HEK293 (cell line): ENCODE measurements around the gene HS3ST5.

Source experiments
- BCL11B ChIP-seq: fragments of 450-650 bp; formaldehyde crosslinking; IDR thresholded peaks from 2 replicates; pipeline ENCODE4 v1.5.1; 2016; ENCODE audit warnings: low read depth, missing biosample characterization, missing genetic modification characterization
- HOXC10 ChIP-seq: sonication (generic); formaldehyde crosslinking; IDR thresholded peaks from 2 replicates; pipeline ENCODE4 v1.8.1; 2023; ENCODE audit warnings: mild to moderate bottlenecking, missing genetic modification reagents
- IKZF3 ChIP-seq: fragments of 450-650 bp; IDR thresholded peaks from 2 replicates; pipeline ENCODE4 v1.5.0; 2018; ENCODE audit warnings: missing biosample characterization, mild to moderate bottlenecking, missing genetic modification characterization, moderate library complexity
- KLF9 ChIP-seq: fragments of 450-650 bp; formaldehyde crosslinking; IDR thresholded peaks from 2 replicates; pipeline ENCODE4 v1.5.1; 2016; ENCODE audit warnings: missing biosample characterization, missing genetic modification characterization, low read depth
- MYNN ChIP-seq: fragments of 450-650 bp; formaldehyde crosslinking; IDR thresholded peaks from 2 replicates; pipeline ENCODE4 v1.5.1; 2016; ENCODE audit warnings: missing biosample characterization, missing genetic modification characterization, borderline replicate concordance
- MZF1 ChIP-seq: fragments of 450-650 bp; formaldehyde crosslinking; IDR thresholded peaks from 2 replicates; pipeline ENCODE4 v1.5.1; 2017; ENCODE audit warnings: missing biosample characterization, missing genetic modification characterization, borderline replicate concordance
- SETDB1 ChIP-seq: IDR thresholded peaks from one replicate; pipeline ENCODE4 v1.6.1; 2017; ENCODE audit warnings: mild to moderate bottlenecking, low read length, moderate library complexity, mixed read lengths; ENCODE audit not compliant: insufficient read length
- TSHZ1 ChIP-seq: fragments of 450-650 bp; formaldehyde crosslinking; IDR thresholded peaks from 2 replicates; pipeline ENCODE4 v1.5.1; 2016; ENCODE audit warnings: missing biosample characterization, missing genetic modification characterization, borderline replicate concordance
- ZBTB17 ChIP-seq: fragments of 450-650 bp; formaldehyde crosslinking; IDR thresholded peaks from 2 replicates; pipeline ENCODE4 v1.5.1; 2016; ENCODE audit warnings: missing biosample characterization, missing genetic modification characterization
- ZBTB48 ChIP-seq: fragments of 450-650 bp; formaldehyde crosslinking; IDR thresholded peaks from 2 replicates; pipeline ENCODE4 v1.5.1; 2016; ENCODE audit warnings: missing biosample characterization, missing genetic modification characterization
- ZBTB6 ChIP-seq: fragments of 450-650 bp; formaldehyde crosslinking; IDR thresholded peaks from 2 replicates; pipeline ENCODE4 v1.5.1; 2017; ENCODE audit warnings: missing biosample characterization, missing genetic modification characterization
- ZFP69B ChIP-seq: fragments of 450-650 bp; formaldehyde crosslinking; IDR thresholded peaks from 2 replicates; pipeline ENCODE4 v1.5.1; 2016; ENCODE audit warnings: missing biosample characterization, missing genetic modification characterization
- ZNF146 ChIP-seq: fragments of 450-650 bp; formaldehyde crosslinking; IDR thresholded peaks from 2 replicates; pipeline ENCODE4 v1.5.1; 2016; ENCODE audit warnings: missing biosample characterization, missing genetic modification characterization
- ZNF214 ChIP-seq: fragments of 450-650 bp; formaldehyde crosslinking; IDR thresholded peaks from 2 replicates; pipeline ENCODE4 v1.5.1; 2017; ENCODE audit warnings: missing biosample characterization, mild to moderate bottlenecking, missing genetic modification characterization, borderline replicate concordance
- ZNF221 ChIP-seq: fragments of 450-650 bp; formaldehyde crosslinking; IDR thresholded peaks from 2 replicates; pipeline ENCODE4 v1.5.1; 2017; ENCODE audit warnings: missing biosample characterization, missing genetic modification characterization, borderline replicate concordance
- ZNF302 ChIP-seq: fragments of 450-650 bp; formaldehyde crosslinking; IDR thresholded peaks from 2 replicates; pipeline ENCODE4 v1.5.1; 2016; ENCODE audit warnings: missing biosample characterization, missing genetic modification characterization, low read depth
- ZNF350 ChIP-seq: fragments of 450-650 bp; formaldehyde crosslinking; IDR thresholded peaks from 2 replicates; pipeline ENCODE4 v1.5.0; 2017; ENCODE audit warnings: missing biosample characterization, mild to moderate bottlenecking, missing genetic modification characterization
- ZNF404 ChIP-seq: fragments of 450-650 bp; formaldehyde crosslinking; IDR thresholded peaks from 2 replicates; pipeline ENCODE4 v1.5.1; 2017; ENCODE audit warnings: missing biosample characterization, missing genetic modification characterization
- ZNF449 ChIP-seq: fragments of 450-650 bp; formaldehyde crosslinking; IDR thresholded peaks from 2 replicates; pipeline ENCODE4 v1.5.1; 2017; ENCODE audit warnings: missing biosample characterization, mild to moderate bottlenecking, missing genetic modification characterization, moderate library complexity
- ZNF513 ChIP-seq: fragments of 450-650 bp; IDR thresholded peaks from 2 replicates; pipeline ENCODE4 v1.5.1; 2018; ENCODE audit warnings: missing biosample characterization, missing genetic modification characterization
- ZNF529 ChIP-seq: fragments of 450-650 bp; formaldehyde crosslinking; IDR thresholded peaks from 2 replicates; pipeline ENCODE4 v1.5.1; 2017; ENCODE audit warnings: missing genetic modification characterization, missing biosample characterization; ENCODE audit not compliant: insufficient replicate concordance
- ZNF560 ChIP-seq: fragments of 450-650 bp; formaldehyde crosslinking; IDR thresholded peaks from 2 replicates; pipeline ENCODE4 v1.5.1; 2017; ENCODE audit warnings: missing biosample characterization, missing genetic modification characterization, borderline replicate concordance
- ZNF596 ChIP-seq: fragments of 450-650 bp; IDR thresholded peaks from 2 replicates; pipeline ENCODE4 v1.5.0; 2018; ENCODE audit warnings: missing biosample characterization, mild to moderate bottlenecking, missing genetic modification characterization, moderate library complexity
- ZNF670 ChIP-seq: fragments of 450-650 bp; formaldehyde crosslinking; IDR thresholded peaks from 2 replicates; pipeline ENCODE4 v1.5.1; 2016; ENCODE audit warnings: missing biosample characterization, missing genetic modification characterization, low read depth
- ZNF701 ChIP-seq: fragments of 450-650 bp; formaldehyde crosslinking; IDR thresholded peaks from 2 replicates; pipeline ENCODE4 v1.5.1; 2016; ENCODE audit warnings: missing biosample characterization, missing genetic modification characterization
- ZNF785 ChIP-seq: fragments of 450-650 bp; formaldehyde crosslinking; IDR thresholded peaks from 2 replicates; pipeline ENCODE4 v1.5.1; 2016; ENCODE audit warnings: missing biosample characterization, missing genetic modification characterization
- ZNF792 ChIP-seq: fragments of 450-650 bp; formaldehyde crosslinking; IDR thresholded peaks from 2 replicates; pipeline ENCODE4 v1.5.1; 2016; ENCODE audit warnings: missing biosample characterization, missing genetic modification characterization
- ZNF843 ChIP-seq: fragments of 450-650 bp; formaldehyde crosslinking; IDR thresholded peaks from 2 replicates; pipeline ENCODE4 v1.5.1; 2016; ENCODE audit warnings: missing biosample characterization, missing genetic modification characterization
- ZSCAN23 ChIP-seq: fragments of 450-650 bp; formaldehyde crosslinking; IDR thresholded peaks from 2 replicates; pipeline ENCODE4 v1.5.1; 2016; ENCODE audit warnings: missing biosample characterization, missing genetic modification characterization
- ZSCAN5A ChIP-seq: fragments of 450-650 bp; formaldehyde crosslinking; IDR thresholded peaks from 2 replicates; pipeline ENCODE4 v1.5.1; 2016; ENCODE audit warnings: missing biosample characterization, missing genetic modification characterization

HS3ST5 gene

GRCh38 chr6:114342826-114343781 is at the start of gene HS3ST5 (continued):
- TF ChIP-seq KLF9 (tag by site-specific recombination) (0 out of 2 replicates have a peak, but pooled peaks have one; percentile 19), ZNF449 (tag by site-specific recombination) (peak; percentile 27), HOXC10 (no peak), ZNF792 (tag by site-specific recombination) (no peak), ZFP69B (tag by site-specific recombination) (no peak), BCL11B (tag by site-specific recombination) (no peak), ZNF513 (tag by site-specific recombination) (peak; percentile 80), ZNF529 (tag by site-specific recombination) (no peak), ZNF596 (tag by site-specific recombination) (no peak), ZNF221 (tag by site-specific recombination) (no peak), TSHZ1 (tag by site-specific recombination) (no peak), SETDB1 (no peak), ZNF146 (tag by site-specific recombination) (no peak), ZNF670 (tag by site-specific recombination) (no peak), MZF1 (no peak), ZBTB48 (peak; percentile 12; the same call in 1 of the 2 replicates), ZNF560 (tag by site-specific recombination) (peak; percentile 34; the same call in 1 of the 2 replicates), ZSCAN5A (tag by site-specific recombination) (no peak), ZNF843 (tag by site-specific recombination) (no peak), ZNF404 (no peak), ZNF350 (tag by site-specific recombination) (no peak), ZNF214 (tag by site-specific recombination) (no peak), ZNF302 (tag by site-specific recombination) (no peak), ZSCAN23 (tag by site-specific recombination) (no peak), IKZF3 (no peak), MYNN (tag by site-specific recombination) (no peak), ZBTB6 (tag by site-specific recombination) (0 out of 2 replicates have a peak, but pooled peaks have one; percentile 14), ZNF785 (tag by site-specific recombination) (no peak), ZNF701 (no peak), ZBTB17 (tag by site-specific recombination) (no peak)
